OCI-LY1 (cell line): ENCODE measurements around the gene PTP4A2.
A peak's percentile ranks its signal among the peaks of the same experiment; 100 is the strongest.
"Not testable (repeated sequence)": the region's sequence is repeated elsewhere in the genome, so short reads cannot be mapped to it uniquely, and the experiment has no call there.

ENCODE experiments used
- H2AFZ ChIP-seq: fragments of 200-600 bp; sonication (generic), shearing (Covaris generic); 2 replicates; pipeline ENCODE4 v1.6.0; 2014; ENCODE audit warnings: antibody characterized with exemption, mild to moderate bottlenecking, low read length
- H3F3A ChIP-seq: fragments of 200-600 bp; sonication (generic), shearing (Covaris generic); 2 replicates; pipeline ENCODE4 v1.6.0; 2014; ENCODE audit warnings: mild to moderate bottlenecking, antibody characterized with exemption, low read length, moderate library complexity; ENCODE audit not compliant: insufficient read depth
- H3K27ac ChIP-seq: fragments of 200-600 bp; sonication (generic); 2 replicates; pipeline ENCODE4 v1.5.1; 2014; ENCODE audit warnings: low read length, mixed run types, mild to moderate bottlenecking, low read depth; ENCODE audit not compliant: poor library complexity, severe bottlenecking
- H3K27me3 ChIP-seq: fragments of 200-600 bp; sonication (generic); 2 replicates; pipeline ENCODE4 v1.6.0; 2014; ENCODE audit warnings: antibody characterized with exemption, mild to moderate bottlenecking, low read length, moderate library complexity; ENCODE audit not compliant: insufficient read depth
- H3K36me3 ChIP-seq: fragments of 200-600 bp; sonication (generic); 2 replicates; pipeline ENCODE4 v1.6.1; 2014; ENCODE audit warnings: mild to moderate bottlenecking, antibody characterized with exemption, low read length, moderate library complexity, mixed read lengths; ENCODE audit not compliant: insufficient read depth
- H3K4me1 ChIP-seq: fragments of 200-600 bp; sonication (generic); 2 replicates; pipeline ENCODE4 v1.5.1; 2014; ENCODE audit warnings: mild to moderate bottlenecking, low read length, moderate library complexity; ENCODE audit not compliant: insufficient read depth, severe bottlenecking
- H3K4me2 ChIP-seq: fragments of 200-600 bp; sonication (generic), shearing (Covaris generic); 2 replicates; pipeline ENCODE4 v1.6.1; 2014; ENCODE audit warnings: low read length
- H3K4me3 ChIP-seq: fragments of 200-600 bp; sonication (generic); 2 replicates; pipeline ENCODE4 v1.5.1; 2014; ENCODE audit warnings: low read length, low read depth, mild to moderate bottlenecking, mixed read lengths; ENCODE audit not compliant: poor library complexity, severe bottlenecking
- H3K79me2 ChIP-seq: fragments of 200-600 bp; shearing (Covaris generic); 2 replicates; pipeline ENCODE4 v1.6.1; 2016; ENCODE audit warnings: mixed run types, low read length, mixed read lengths; ENCODE audit not compliant: insufficient read depth
- H3K9ac ChIP-seq: fragments of 200-600 bp; sonication (generic), shearing (Covaris generic); 2 replicates; pipeline ENCODE4 v1.6.1; 2014; ENCODE audit warnings: mild to moderate bottlenecking, low read length, mixed read lengths
- H3K9me2 ChIP-seq: fragments of 200-600 bp; sonication (generic), shearing (Covaris generic); 2 replicates; pipeline ENCODE4 v1.6.1; 2014; ENCODE audit warnings: low read depth, mild to moderate bottlenecking, low read length, mixed read lengths
- H3K9me3 ChIP-seq: fragments of 200-600 bp; shearing (Covaris generic); 2 replicates; pipeline ENCODE4 v1.6.1; 2014; ENCODE audit warnings: low read length, mixed read lengths
- H4K20me1 ChIP-seq: fragments of 200-600 bp; sonication (generic), shearing (Covaris generic); 2 replicates; pipeline ENCODE4 v1.6.0; 2016; ENCODE audit warnings: mild to moderate bottlenecking, low read length; ENCODE audit not compliant: insufficient read depth
- EZH2 ChIP-seq: fragments of 200-600 bp; sonication (generic), shearing (Covaris generic); IDR thresholded peaks from 2 replicates; pipeline ENCODE4 v1.8.0; 2017; ENCODE audit warnings: borderline replicate concordance, mixed run types, mild to moderate bottlenecking, antibody characterized with exemption, low read length, moderate library complexity, mixed read lengths
- TF ChIP-seq, protein P1 (sequence below): fragments of 200-600 bp; sonication (generic), shearing (Covaris generic); IDR thresholded peaks from 2 replicates; pipeline ENCODE4 v1.5.1; 2017; ENCODE audit warnings: mild to moderate bottlenecking, antibody characterized with exemption, low read length, moderate library complexity, mixed read lengths

The PTP4A2 gene

DNA sequence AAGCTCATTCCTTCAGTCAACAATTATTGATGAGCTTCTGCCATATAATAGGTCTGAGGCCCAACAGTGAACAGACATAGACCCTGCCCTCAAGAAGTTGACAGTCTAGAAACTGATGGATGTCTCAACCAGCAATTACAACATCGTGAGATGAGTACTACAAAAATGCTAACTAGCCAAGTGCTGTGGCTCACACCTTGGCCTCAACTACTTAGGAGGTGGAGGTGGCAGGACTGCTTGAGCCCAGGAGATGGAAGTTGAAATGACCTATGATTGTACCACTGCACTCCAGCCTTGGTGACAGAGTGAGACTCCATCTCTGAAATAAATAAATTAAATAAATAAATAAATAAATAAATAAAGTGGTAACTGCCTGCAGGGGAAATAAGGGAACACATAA, 11.7 kb upstream of the PTP4A2 start:
- H2AFZ ChIP-seq, result no peak overlapping the region
- TF ChIP-seq EZH2, result no peak
- TF ChIP-seq, protein P1, sequence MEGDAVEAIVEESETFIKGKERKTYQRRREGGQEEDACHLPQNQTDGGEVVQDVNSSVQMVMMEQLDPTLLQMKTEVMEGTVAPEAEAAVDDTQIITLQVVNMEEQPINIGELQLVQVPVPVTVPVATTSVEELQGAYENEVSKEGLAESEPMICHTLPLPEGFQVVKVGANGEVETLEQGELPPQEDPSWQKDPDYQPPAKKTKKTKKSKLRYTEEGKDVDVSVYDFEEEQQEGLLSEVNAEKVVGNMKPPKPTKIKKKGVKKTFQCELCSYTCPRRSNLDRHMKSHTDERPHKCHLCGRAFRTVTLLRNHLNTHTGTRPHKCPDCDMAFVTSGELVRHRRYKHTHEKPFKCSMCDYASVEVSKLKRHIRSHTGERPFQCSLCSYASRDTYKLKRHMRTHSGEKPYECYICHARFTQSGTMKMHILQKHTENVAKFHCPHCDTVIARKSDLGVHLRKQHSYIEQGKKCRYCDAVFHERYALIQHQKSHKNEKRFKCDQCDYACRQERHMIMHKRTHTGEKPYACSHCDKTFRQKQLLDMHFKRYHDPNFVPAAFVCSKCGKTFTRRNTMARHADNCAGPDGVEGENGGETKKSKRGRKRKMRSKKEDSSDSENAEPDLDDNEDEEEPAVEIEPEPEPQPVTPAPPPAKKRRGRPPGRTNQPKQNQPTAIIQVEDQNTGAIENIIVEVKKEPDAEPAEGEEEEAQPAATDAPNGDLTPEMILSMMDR, result no peak
- H3K27ac ChIP-seq, result no peak overlapping the region
- H4K20me1 ChIP-seq, result no peaks in the 10 kb centered on the region
- no peaks in the 10 kb centered on the region for H3K27me3 ChIP-seq
- no peak overlapping the region for H3K9ac ChIP-seq
- no peak overlapping the region for H3K4me2 ChIP-seq
- no peak overlapping the region for H3K4me3 ChIP-seq
- peaks cover 6% of the 10 kb centered on the region for H3K4me1 ChIP-seq
- H3K36me3 ChIP-seq, result no peaks in the 10 kb centered on the region
- no peaks in the 10 kb centered on the region for H3K9me2 ChIP-seq
- H3K79me2 ChIP-seq, result no peaks in the 10 kb centered on the region
- no peaks in the 10 kb centered on the region for H3F3A ChIP-seq
- no peaks in the 10 kb centered on the region for H3K9me3 ChIP-seq

DNA sequence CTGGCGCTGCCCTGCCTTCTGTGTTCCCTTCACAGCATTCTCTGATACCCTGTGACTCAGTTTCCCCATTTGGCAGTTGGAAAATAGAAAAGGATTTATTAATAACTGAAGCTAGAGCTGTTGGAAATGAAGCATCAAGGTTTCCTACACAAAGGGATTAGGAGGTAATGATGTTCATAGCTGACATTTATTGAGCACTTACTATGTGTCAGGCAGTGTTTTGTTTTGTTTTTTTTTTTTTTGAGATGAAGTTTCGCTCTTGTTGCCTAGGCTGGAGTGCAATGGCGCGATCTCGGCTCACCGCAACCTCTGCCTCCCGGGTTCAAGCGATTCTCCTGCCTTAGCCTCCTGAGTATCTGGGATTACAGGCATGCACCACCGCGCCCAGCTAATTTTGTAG, 7.5 kb upstream of the PTP4A2 start:
- peaks cover 34% of the 10 kb centered on the region for H3K4me1 ChIP-seq
- H3K36me3 ChIP-seq, H3K9ac ChIP-seq, H3K9me2 ChIP-seq, H4K20me1 ChIP-seq, H3K27me3 ChIP-seq, H3K9me3 ChIP-seq, H3K4me3 ChIP-seq, H3K79me2 ChIP-seq, H3K4me2 ChIP-seq, H3F3A ChIP-seq, H2AFZ ChIP-seq, H3K27ac ChIP-seq: not testable (repeated sequence)

DNA sequence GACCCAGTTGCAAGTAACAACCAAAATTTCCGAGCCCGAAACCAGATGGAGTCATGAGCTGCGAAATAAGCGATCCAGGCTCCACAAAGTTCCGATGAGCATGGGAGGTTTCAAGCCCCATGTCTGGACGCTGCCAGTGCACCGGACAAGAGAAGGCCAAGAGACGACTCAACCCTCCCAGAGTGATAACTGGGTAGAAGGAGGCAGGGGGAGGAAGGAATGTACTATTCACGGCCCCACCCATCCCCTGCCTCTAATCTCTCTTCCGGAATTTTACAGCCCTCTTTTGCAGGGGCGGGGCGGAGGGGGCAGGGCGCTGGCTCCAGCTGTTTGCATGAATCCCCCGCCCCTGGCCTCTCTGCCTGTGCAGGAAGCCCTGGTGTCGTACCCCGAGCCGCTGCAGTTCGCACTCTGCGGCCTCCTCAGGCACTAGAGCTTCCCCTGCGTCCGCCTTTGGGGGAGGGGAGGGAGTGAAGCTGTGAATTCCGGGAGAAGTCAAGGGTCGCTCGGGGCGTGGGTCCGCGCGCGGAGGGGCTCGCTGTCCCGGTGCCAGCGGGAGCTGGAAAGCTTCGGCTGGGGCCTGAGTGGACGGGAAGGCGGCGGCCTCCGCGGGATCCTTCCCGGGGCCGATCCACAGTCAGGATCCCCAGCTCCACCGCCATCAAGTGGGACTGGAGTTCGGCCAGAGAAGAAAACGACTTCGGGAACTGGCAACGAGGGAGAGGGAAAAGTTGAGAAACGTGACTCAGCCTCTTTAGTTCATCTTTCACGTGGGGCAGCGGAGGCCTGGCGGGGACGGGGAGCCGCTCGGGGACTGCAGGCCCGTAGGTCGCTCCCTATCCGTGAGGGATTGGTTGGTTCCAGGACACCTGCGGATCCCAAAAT, 6.3 kb upstream of the PTP4A2 start:
- TF ChIP-seq, protein P1, result no peak
- TF ChIP-seq EZH2, result no peak
- Histone ChIP-seq H2AFZ (peak overlapping the region; percentile 44; the same call in 1 of the 2 replicates), H3K4me2 (peak overlapping the region; percentile 94), H3K9me2 (no peaks in the 10 kb centered on the region), H3K9me3 (no peaks in the 10 kb centered on the region), H4K20me1 (no peaks in the 10 kb centered on the region), H3K4me1 (peaks cover 43% of the 10 kb centered on the region), H3K79me2 (no peaks in the 10 kb centered on the region), H3K36me3 (no peaks in the 10 kb centered on the region), H3K27ac (peak overlapping the region; percentile 81), H3K27me3 (no peaks in the 10 kb centered on the region), H3K9ac (peak overlapping the region; percentile 93), H3K4me3 (peak overlapping the region; percentile 71), H3F3A (peaks cover 9% of the 10 kb centered on the region)
